ENCODE results near the gene CIRBP. TPM values are rescaled to one million over a fixed set of nuclear protein-coding genes. Genes with fewer than 3 reads are reported as not detected.

The CIRBP gene
- total and polyA plus RNA-seq, 2 of the 13 experiments (the other 11 are each of a cell fraction or from before 2014, with no cell fraction given): 133 to 140 TPM

DNA sequence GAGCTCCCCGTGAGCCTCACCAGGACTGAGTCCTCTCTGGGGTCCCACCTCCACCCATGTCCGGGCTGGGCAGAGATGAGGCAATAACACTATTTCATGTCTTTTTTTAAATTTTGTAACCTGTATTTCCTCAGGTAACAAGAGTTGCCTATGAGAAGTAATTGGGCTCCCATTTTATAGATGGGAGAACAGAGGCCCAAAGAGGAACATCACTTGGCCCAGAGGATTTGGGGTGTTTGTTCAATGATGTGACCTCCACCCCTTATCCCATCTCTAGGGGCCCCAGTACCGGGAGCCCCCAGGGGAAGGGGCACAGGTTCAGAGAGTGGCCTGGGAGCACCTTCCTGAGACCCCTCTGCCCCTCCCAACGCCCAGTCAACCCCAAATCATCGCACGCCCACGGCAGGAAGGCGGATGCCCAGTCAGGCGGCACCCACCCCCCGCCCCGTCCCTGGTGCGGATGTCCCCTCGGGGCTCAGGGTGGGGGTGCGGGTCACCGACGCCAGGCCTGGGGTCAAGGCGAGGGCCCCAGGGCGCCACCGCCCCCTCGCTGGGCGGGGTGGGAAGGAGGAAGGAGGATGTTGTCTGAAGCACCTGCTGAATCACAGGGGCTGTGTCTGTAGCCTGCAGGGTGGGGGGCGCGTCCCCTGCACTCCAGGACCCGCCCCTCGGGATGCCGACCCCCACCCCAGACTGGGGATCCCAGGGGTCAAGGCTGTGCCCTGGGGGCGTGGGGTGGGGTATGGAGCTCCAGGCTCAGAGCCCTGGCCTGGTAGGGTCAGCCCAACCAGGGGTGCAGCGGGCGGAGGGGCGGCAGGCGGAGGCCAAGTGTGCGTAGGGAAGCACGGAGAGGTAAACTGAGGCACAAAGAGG lies 9.0 kb upstream of the CIRBP start (continued):
- TF ChIP-seq PAWR (CRISPR knock-in tag; IDR thresholded peaks at IDR 0.05; ENCODE audit: borderline replicate concordance): no peak
- TF ChIP-seq ZNF501 (CRISPR knock-in tag; IDR thresholded peaks at IDR 0.05): no peak
- TF ChIP-seq BRCA1 (CRISPR knock-in tag; IDR thresholded peaks at IDR 0.05): no peak
- TF ChIP-seq, protein P1, sequence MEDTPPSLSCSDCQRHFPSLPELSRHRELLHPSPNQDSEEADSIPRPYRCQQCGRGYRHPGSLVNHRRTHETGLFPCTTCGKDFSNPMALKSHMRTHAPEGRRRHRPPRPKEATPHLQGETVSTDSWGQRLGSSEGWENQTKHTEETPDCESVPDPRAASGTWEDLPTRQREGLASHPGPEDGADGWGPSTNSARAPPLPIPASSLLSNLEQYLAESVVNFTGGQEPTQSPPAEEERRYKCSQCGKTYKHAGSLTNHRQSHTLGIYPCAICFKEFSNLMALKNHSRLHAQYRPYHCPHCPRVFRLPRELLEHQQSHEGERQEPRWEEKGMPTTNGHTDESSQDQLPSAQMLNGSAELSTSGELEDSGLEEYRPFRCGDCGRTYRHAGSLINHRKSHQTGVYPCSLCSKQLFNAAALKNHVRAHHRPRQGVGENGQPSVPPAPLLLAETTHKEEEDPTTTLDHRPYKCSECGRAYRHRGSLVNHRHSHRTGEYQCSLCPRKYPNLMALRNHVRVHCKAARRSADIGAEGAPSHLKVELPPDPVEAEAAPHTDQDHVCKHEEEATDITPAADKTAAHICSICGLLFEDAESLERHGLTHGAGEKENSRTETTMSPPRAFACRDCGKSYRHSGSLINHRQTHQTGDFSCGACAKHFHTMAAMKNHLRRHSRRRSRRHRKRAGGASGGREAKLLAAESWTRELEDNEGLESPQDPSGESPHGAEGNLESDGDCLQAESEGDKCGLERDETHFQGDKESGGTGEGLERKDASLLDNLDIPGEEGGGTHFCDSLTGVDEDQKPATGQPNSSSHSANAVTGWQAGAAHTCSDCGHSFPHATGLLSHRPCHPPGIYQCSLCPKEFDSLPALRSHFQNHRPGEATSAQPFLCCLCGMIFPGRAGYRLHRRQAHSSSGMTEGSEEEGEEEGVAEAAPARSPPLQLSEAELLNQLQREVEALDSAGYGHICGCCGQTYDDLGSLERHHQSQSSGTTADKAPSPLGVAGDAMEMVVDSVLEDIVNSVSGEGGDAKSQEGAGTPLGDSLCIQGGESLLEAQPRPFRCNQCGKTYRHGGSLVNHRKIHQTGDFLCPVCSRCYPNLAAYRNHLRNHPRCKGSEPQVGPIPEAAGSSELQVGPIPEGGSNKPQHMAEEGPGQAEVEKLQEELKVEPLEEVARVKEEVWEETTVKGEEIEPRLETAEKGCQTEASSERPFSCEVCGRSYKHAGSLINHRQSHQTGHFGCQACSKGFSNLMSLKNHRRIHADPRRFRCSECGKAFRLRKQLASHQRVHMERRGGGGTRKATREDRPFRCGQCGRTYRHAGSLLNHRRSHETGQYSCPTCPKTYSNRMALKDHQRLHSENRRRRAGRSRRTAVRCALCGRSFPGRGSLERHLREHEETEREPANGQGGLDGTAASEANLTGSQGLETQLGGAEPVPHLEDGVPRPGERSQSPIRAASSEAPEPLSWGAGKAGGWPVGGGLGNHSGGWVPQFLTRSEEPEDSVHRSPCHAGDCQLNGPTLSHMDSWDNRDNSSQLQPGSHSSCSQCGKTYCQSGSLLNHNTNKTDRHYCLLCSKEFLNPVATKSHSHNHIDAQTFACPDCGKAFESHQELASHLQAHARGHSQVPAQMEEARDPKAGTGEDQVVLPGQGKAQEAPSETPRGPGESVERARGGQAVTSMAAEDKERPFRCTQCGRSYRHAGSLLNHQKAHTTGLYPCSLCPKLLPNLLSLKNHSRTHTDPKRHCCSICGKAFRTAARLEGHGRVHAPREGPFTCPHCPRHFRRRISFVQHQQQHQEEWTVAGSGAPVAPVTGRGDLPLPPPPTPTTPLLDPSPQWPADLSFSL (CRISPR knock-in tag; IDR thresholded peaks at IDR 0.05): no peak
- no peak for TF ChIP-seq ZSCAN21 (CRISPR knock-in tag; IDR thresholded peaks at IDR 0.05; ENCODE audit: borderline replicate concordance)
- 0 out of 2 replicates have a peak, but pooled peaks have one; percentile 8 for TF ChIP-seq FOXA3 (CRISPR knock-in tag; IDR thresholded peaks at IDR 0.05)
- no peak for TF ChIP-seq SATB2 (CRISPR knock-in tag; IDR thresholded peaks at IDR 0.05)
- TF ChIP-seq KDM3A (CRISPR knock-in tag; IDR thresholded peaks at IDR 0.05; ENCODE audit: low read depth): no peak
- TF ChIP-seq ZNF24 (IDR thresholded peaks at IDR 0.05): 0 out of 2 replicates have a peak, but pooled peaks have one; percentile 27
- TF ChIP-seq, protein P2, sequence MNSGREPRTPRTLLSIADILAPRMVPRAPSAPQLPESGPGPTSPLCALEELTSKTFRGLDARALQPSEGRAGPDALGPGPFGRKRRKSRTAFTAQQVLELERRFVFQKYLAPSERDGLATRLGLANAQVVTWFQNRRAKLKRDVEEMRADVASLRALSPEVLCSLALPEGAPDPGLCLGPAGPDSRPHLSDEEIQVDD (CRISPR knock-in tag; IDR thresholded peaks at IDR 0.05; ENCODE audit: borderline replicate concordance): no peak
- no peak for TF ChIP-seq ZNF572 (CRISPR knock-in tag; IDR thresholded peaks at IDR 0.05)
- no peak for TF ChIP-seq ZNF850 (CRISPR knock-in tag; conservative IDR thresholded peaks at IDR 0.05)
- TF ChIP-seq, protein P3, sequence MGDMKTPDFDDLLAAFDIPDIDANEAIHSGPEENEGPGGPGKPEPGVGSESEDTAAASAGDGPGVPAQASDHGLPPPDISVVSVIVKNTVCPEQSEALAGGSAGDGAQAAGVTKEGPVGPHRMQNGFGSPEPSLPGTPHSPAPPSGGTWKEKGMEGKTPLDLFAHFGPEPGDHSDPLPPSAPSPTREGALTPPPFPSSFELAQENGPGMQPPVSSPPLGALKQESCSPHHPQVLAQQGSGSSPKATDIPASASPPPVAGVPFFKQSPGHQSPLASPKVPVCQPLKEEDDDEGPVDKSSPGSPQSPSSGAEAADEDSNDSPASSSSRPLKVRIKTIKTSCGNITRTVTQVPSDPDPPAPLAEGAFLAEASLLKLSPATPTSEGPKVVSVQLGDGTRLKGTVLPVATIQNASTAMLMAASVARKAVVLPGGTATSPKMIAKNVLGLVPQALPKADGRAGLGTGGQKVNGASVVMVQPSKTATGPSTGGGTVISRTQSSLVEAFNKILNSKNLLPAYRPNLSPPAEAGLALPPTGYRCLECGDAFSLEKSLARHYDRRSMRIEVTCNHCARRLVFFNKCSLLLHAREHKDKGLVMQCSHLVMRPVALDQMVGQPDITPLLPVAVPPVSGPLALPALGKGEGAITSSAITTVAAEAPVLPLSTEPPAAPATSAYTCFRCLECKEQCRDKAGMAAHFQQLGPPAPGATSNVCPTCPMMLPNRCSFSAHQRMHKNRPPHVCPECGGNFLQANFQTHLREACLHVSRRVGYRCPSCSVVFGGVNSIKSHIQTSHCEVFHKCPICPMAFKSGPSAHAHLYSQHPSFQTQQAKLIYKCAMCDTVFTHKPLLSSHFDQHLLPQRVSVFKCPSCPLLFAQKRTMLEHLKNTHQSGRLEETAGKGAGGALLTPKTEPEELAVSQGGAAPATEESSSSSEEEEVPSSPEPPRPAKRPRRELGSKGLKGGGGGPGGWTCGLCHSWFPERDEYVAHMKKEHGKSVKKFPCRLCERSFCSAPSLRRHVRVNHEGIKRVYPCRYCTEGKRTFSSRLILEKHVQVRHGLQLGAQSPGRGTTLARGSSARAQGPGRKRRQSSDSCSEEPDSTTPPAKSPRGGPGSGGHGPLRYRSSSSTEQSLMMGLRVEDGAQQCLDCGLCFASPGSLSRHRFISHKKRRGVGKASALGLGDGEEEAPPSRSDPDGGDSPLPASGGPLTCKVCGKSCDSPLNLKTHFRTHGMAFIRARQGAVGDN (CRISPR knock-in tag; IDR thresholded peaks at IDR 0.05): no peak; the same call in 1 of the 2 replicates
- no peak for TF ChIP-seq ZNF274 (CRISPR knock-in tag; IDR thresholded peaks at IDR 0.05)
- TF ChIP-seq, protein P4, sequence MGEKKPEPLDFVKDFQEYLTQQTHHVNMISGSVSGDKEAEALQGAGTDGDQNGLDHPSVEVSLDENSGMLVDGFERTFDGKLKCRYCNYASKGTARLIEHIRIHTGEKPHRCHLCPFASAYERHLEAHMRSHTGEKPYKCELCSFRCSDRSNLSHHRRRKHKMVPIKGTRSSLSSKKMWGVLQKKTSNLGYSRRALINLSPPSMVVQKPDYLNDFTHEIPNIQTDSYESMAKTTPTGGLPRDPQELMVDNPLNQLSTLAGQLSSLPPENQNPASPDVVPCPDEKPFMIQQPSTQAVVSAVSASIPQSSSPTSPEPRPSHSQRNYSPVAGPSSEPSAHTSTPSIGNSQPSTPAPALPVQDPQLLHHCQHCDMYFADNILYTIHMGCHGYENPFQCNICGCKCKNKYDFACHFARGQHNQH (CRISPR knock-in tag; IDR thresholded peaks at IDR 0.05): no peak

Data from HepG2 (cell line).